ENCODE results near the gene ITPRID2.
A peak's percentile ranks its signal among the peaks of the same experiment; 100 is the strongest.

Gene ITPRID2

GRCh38 chr2:181879295-181879694 is 12.2 kb upstream of the ITPRID2 start:
- no peaks in the 10 kb centered on the region for H3K36me3 ChIP-seq
- no peak overlapping the region for H3K27ac ChIP-seq
- TF ChIP-seq CTCF (IDR thresholded peaks at IDR 0.05) = no peak
- DNase-seq = no peak
- no peaks in the 10 kb centered on the region for H3K27me3 ChIP-seq
- no peak overlapping the region for H3K4me3 ChIP-seq
- intact Hi-C loops (cut with DNase I; ENCODE audit: low total_unique reads) = no loop called here
- no peaks in the 10 kb centered on the region for H3K9me3 ChIP-seq
- H3K4me1 ChIP-seq = no peaks in the 10 kb centered on the region

- no peak for TF ChIP-seq CTCF (IDR thresholded peaks at IDR 0.05)
- no peak overlapping the region for H3K27ac ChIP-seq
- DNase-seq = no peak
- H3K4me3 ChIP-seq = no peak overlapping the region
- no peaks in the 10 kb centered on the region for H3K36me3 ChIP-seq
- intact Hi-C loops (cut with DNase I; ENCODE audit: low total_unique reads) = no loop called here
- no peaks in the 10 kb centered on the region for H3K27me3 ChIP-seq
- no peaks in the 10 kb centered on the region for H3K9me3 ChIP-seq
- H3K4me1 ChIP-seq = peaks cover 0 to 14% (median 3%) of the 10 kb centered on the region in 4 donors
These were observed 9.1 kb upstream of the ITPRID2 start for GRCh38 chr2:181882246-181883020.

GRCh38 chr2:181884601-181885000 is 6.9 kb upstream of the ITPRID2 start:
- intact Hi-C loops (cut with DNase I; ENCODE audit: low total_unique reads) = no loop called here
- H3K4me1 ChIP-seq = peaks cover 0 to 14% (median 3%) of the 10 kb centered on the region in 4 donors
- no peaks in the 10 kb centered on the region for H3K36me3 ChIP-seq
- DNase-seq = no peak
- H3K9me3 ChIP-seq = no peaks in the 10 kb centered on the region
- no peaks in the 10 kb centered on the region for H3K27me3 ChIP-seq
- TF ChIP-seq CTCF (IDR thresholded peaks at IDR 0.05) = no peak
- H3K27ac ChIP-seq = no peak overlapping the region
- no peak overlapping the region for H3K4me3 ChIP-seq

GRCh38 chr2:181885096-181885495 is 6.4 kb upstream of the ITPRID2 start:
- TF ChIP-seq CTCF (IDR thresholded peaks at IDR 0.05) = no peak
- no peaks in the 10 kb centered on the region for H3K27me3 ChIP-seq
- no peaks in the 10 kb centered on the region for H3K36me3 ChIP-seq
- no peaks in the 10 kb centered on the region for H3K9me3 ChIP-seq
- DNase-seq = no peak
- no peak overlapping the region for H3K27ac ChIP-seq
- H3K4me3 ChIP-seq = no peak overlapping the region
- H3K4me1 ChIP-seq = peaks cover 0 to 17% (median 6%) of the 10 kb centered on the region in 4 donors
- intact Hi-C loops (cut with DNase I; ENCODE audit: low total_unique reads) = no loop called here

- TF ChIP-seq CTCF (IDR thresholded peaks at IDR 0.05) = no peak
- Histone ChIP-seq H3K27me3 (no peaks in the 10 kb centered on the region), H3K4me1 (peaks cover 0 to 27% (median 12%) of the 10 kb centered on the region in 4 donors), H3K4me3 (no peak overlapping the region), H3K9me3 (no peaks in the 10 kb centered on the region), H3K27ac (peak overlapping the region in 1 of 2 donors; percentile 10), H3K36me3 (no peaks in the 10 kb centered on the region)
- intact Hi-C loops (cut with DNase I; ENCODE audit: low total_unique reads) = no loop called here
- DNase-seq = no peak
These were observed 5.3 kb upstream of the ITPRID2 start for GRCh38 chr2:181886192-181886591.
